HepG2 (cell line): ENCODE measurements around the gene GFER. TPM values are rescaled to one million over a fixed set of nuclear protein-coding genes. Genes with fewer than 3 reads are reported as not detected.

Experiments used
- ARID4A ChIP-seq: sonication (generic); formaldehyde crosslinking; IDR thresholded peaks from 2 replicates; pipeline ENCODE4 v1.5.0; 2020; ENCODE audit warnings: mild to moderate bottlenecking, missing genetic modification reagents, borderline replicate concordance
- ELF4 ChIP-seq: sonication (generic); formaldehyde crosslinking; IDR thresholded peaks from 2 replicates; pipeline ENCODE4 v1.5.0; 2020; ENCODE audit warnings: missing genetic modification reagents, mild to moderate bottlenecking, moderate library complexity, borderline replicate concordance
- HDAC2 ChIP-seq: sonication (generic); formaldehyde crosslinking; IDR thresholded peaks from 2 replicates; pipeline ENCODE4 v1.4.0; 2020; ENCODE audit warnings: missing genetic modification reagents
- NFIB ChIP-seq: sonication (generic); formaldehyde crosslinking; IDR thresholded peaks from 2 replicates; pipeline ENCODE4 v1.9.0; 2021; ENCODE audit warnings: missing genetic modification reagents, mild to moderate bottlenecking, borderline replicate concordance
- NFYC ChIP-seq: IDR thresholded peaks from 2 replicates; pipeline ENCODE4 v1.6.1; 2016; ENCODE audit warnings: missing genetic modification reagents, missing compliant biosample characterization
- POGZ ChIP-seq: sonication (generic); formaldehyde crosslinking; IDR thresholded peaks from 2 replicates; pipeline ENCODE4 v1.4.0; 2020; ENCODE audit warnings: mild to moderate bottlenecking, missing genetic modification reagents
- POLR2G ChIP-seq: fragments of 200-400 bp; formaldehyde crosslinking; IDR thresholded peaks from 2 replicates; pipeline ENCODE4 v1.6.1; 2018; ENCODE audit warnings: mild to moderate bottlenecking, low read depth, low read length, moderate library complexity
- PTBP1 ChIP-seq: fragments of 200-400 bp; formaldehyde crosslinking; IDR thresholded peaks from 2 replicates; pipeline ENCODE4 v1.6.1; 2018; ENCODE audit warnings: low read length, low read depth; ENCODE audit not compliant: poor library complexity, severe bottlenecking
- SRY ChIP-seq: sonication (generic); formaldehyde crosslinking; IDR thresholded peaks from 2 replicates; pipeline ENCODE4 v1.8.0; 2022; ENCODE audit warnings: mild to moderate bottlenecking, missing genetic modification reagents
- ZNF235 ChIP-seq: sonication (generic); formaldehyde crosslinking; IDR thresholded peaks from 2 replicates; pipeline ENCODE4 v1.8.1; 2023; ENCODE audit warnings: mild to moderate bottlenecking, missing genetic modification reagents, borderline replicate concordance
- ZNF337 ChIP-seq: sonication (generic); formaldehyde crosslinking; IDR thresholded peaks from 2 replicates; pipeline ENCODE4 v1.5.1; 2020; ENCODE audit warnings: missing genetic modification reagents, low read depth, mild to moderate bottlenecking, borderline replicate concordance
- ZNF614 ChIP-seq: IDR thresholded peaks from 2 replicates; pipeline ENCODE4 v1.6.1; 2018; ENCODE audit warnings: missing biosample characterization, missing genetic modification reagents, inconsistent platforms, borderline replicate concordance
- ZNF670 ChIP-seq: sonication (generic); formaldehyde crosslinking; IDR thresholded peaks from 2 replicates; pipeline ENCODE4 v1.8.0; 2022; ENCODE audit warnings: mild to moderate bottlenecking, missing genetic modification reagents, borderline replicate concordance
- ZNF678 ChIP-seq: sonication (generic); formaldehyde crosslinking; IDR thresholded peaks from 2 replicates; pipeline ENCODE4 v1.4.0; 2020; ENCODE audit warnings: mild to moderate bottlenecking, missing genetic modification reagents
- ZNF737 ChIP-seq: sonication (generic); formaldehyde crosslinking; IDR thresholded peaks from 2 replicates; pipeline ENCODE4 v1.5.0; 2020; ENCODE audit warnings: missing genetic modification reagents, mild to moderate bottlenecking, borderline replicate concordance
- ZNF747 ChIP-seq: sonication (generic); formaldehyde crosslinking; IDR thresholded peaks from 2 replicates; pipeline ENCODE4 v1.8.1; 2023; ENCODE audit warnings: missing genetic modification reagents, mild to moderate bottlenecking, borderline replicate concordance
- ZSCAN31 ChIP-seq: sonication (generic); formaldehyde crosslinking; IDR thresholded peaks from 2 replicates; pipeline ENCODE4 v1.5.0; 2020; ENCODE audit warnings: low read depth, mild to moderate bottlenecking, missing genetic modification reagents
- ZZZ3 ChIP-seq: sonication (generic); formaldehyde crosslinking; IDR thresholded peaks from 2 replicates; pipeline ENCODE4 v1.4.0; 2020; ENCODE audit warnings: missing genetic modification reagents, mild to moderate bottlenecking, borderline replicate concordance
- polyA plus RNA-seq, 8 experiments: library from polyadenylated mRNA; depleted of rRNA in 3 of 8; stranded (reverse) in 7 of 8; unstranded in 1 of 8; fragments of >200 nt; fragmentation: Illumina TruSeq in 4 of 8; extraction: Trizol in 4 of 8; gene quantifications; 2 replicates each; pipeline versions ENCODE4 v1.2.1 to v1.2.3, GENCODE V29; 2011 to 2016; ENCODE audit warnings: low read depth in 4 of 8, missing spikeins in 1 of 8, mixed read lengths in 1 of 8; ENCODE audit not compliant: insufficient read depth in 1 of 8
- total RNA-seq, 5 experiments: library from RNA; depleted of rRNA; stranded (reverse); fragments of >200 nt; fragmentation: Illumina TruSeq; extraction: Trizol; gene quantifications; 2 replicates each; pipeline ENCODE4 v1.2.3, GENCODE V29; 2016; ENCODE audit warnings: low read depth in 1 of 5
- TF ChIP-seq, protein P1 (sequence below): fragments of 450-650 bp; IDR thresholded peaks from 2 replicates; pipeline ENCODE4 v1.6.1; 2017; ENCODE audit warnings: mild to moderate bottlenecking
- TF ChIP-seq, protein P2 (sequence below): sonication (generic); formaldehyde crosslinking; IDR thresholded peaks from 2 replicates; pipeline ENCODE4 v1.4.0; 2020; ENCODE audit warnings: mild to moderate bottlenecking, missing genetic modification reagents
- TF ChIP-seq, protein P3 (sequence below): sonication (generic); formaldehyde crosslinking; IDR thresholded peaks from 2 replicates; pipeline ENCODE4 v1.5.0; 2020; ENCODE audit warnings: missing genetic modification reagents

Gene GFER
- total and polyA plus RNA-seq, 2 of the 13 experiments (the other 11 are each of a cell fraction or from before 2014, with no cell fraction given), result 28.6 to 71.7 TPM

DNA sequence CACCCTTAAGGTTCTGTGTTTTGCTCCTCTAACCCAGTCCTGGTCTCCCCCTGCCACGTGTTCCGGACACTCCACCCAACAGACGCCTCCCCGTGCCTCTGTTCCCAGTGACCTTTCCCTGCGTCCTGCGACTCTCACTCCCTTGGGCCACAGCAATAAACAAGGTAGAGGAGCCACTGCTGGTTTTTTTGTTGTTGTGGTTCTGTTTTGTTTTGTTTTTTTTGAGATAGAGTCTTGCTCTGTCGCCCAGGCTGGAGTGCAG, 31.9 kb downstream of the GFER start (continued):
- peak; percentile 1; the same call in 1 of the 2 replicates for TF ChIP-seq ARID4A (CRISPR knock-in tag)
- peak; percentile 47; the same call in 1 of the 2 replicates for TF ChIP-seq ELF4 (CRISPR knock-in tag)
- TF ChIP-seq PTBP1, result no peak
- TF ChIP-seq ZNF670 (CRISPR knock-in tag), result 0 out of 2 replicates have a peak, but pooled peaks have one; percentile 69
- TF ChIP-seq POLR2G, result no peak
- TF ChIP-seq ZNF235 (CRISPR knock-in tag), result no peak
- 0 out of 2 replicates have a peak, but pooled peaks have one; percentile 7 for TF ChIP-seq POGZ (CRISPR knock-in tag)
- no peak for TF ChIP-seq HDAC2 (CRISPR knock-in tag)
- TF ChIP-seq ZNF678 (CRISPR knock-in tag), result no peak
- 0 out of 2 replicates have a peak, but pooled peaks have one; percentile 31 for TF ChIP-seq ZNF747 (CRISPR knock-in tag)
- TF ChIP-seq NFYC (CRISPR knock-in tag), result no peak
- TF ChIP-seq SRY (CRISPR knock-in tag), result no peak
- TF ChIP-seq, protein P1, sequence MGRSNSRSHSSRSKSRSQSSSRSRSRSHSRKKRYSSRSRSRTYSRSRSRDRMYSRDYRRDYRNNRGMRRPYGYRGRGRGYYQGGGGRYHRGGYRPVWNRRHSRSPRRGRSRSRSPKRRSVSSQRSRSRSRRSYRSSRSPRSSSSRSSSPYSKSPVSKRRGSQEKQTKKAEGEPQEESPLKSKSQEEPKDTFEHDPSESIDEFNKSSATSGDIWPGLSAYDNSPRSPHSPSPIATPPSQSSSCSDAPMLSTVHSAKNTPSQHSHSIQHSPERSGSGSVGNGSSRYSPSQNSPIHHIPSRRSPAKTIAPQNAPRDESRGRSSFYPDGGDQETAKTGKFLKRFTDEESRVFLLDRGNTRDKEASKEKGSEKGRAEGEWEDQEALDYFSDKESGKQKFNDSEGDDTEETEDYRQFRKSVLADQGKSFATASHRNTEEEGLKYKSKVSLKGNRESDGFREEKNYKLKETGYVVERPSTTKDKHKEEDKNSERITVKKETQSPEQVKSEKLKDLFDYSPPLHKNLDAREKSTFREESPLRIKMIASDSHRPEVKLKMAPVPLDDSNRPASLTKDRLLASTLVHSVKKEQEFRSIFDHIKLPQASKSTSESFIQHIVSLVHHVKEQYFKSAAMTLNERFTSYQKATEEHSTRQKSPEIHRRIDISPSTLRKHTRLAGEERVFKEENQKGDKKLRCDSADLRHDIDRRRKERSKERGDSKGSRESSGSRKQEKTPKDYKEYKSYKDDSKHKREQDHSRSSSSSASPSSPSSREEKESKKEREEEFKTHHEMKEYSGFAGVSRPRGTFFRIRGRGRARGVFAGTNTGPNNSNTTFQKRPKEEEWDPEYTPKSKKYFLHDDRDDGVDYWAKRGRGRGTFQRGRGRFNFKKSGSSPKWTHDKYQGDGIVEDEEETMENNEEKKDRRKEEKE, result no peak
- TF ChIP-seq ZSCAN31 (CRISPR knock-in tag), result 0 out of 2 replicates have a peak, but pooled peaks have one; percentile 19
- TF ChIP-seq, protein P2, sequence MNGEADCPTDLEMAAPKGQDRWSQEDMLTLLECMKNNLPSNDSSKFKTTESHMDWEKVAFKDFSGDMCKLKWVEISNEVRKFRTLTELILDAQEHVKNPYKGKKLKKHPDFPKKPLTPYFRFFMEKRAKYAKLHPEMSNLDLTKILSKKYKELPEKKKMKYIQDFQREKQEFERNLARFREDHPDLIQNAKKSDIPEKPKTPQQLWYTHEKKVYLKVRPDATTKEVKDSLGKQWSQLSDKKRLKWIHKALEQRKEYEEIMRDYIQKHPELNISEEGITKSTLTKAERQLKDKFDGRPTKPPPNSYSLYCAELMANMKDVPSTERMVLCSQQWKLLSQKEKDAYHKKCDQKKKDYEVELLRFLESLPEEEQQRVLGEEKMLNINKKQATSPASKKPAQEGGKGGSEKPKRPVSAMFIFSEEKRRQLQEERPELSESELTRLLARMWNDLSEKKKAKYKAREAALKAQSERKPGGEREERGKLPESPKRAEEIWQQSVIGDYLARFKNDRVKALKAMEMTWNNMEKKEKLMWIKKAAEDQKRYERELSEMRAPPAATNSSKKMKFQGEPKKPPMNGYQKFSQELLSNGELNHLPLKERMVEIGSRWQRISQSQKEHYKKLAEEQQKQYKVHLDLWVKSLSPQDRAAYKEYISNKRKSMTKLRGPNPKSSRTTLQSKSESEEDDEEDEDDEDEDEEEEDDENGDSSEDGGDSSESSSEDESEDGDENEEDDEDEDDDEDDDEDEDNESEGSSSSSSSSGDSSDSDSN (CRISPR knock-in tag), result no peak
- no peak for TF ChIP-seq ZNF337 (CRISPR knock-in tag)
- TF ChIP-seq NFIB, result no peak
- no peak for TF ChIP-seq ZZZ3 (CRISPR knock-in tag)
- TF ChIP-seq, protein P3, sequence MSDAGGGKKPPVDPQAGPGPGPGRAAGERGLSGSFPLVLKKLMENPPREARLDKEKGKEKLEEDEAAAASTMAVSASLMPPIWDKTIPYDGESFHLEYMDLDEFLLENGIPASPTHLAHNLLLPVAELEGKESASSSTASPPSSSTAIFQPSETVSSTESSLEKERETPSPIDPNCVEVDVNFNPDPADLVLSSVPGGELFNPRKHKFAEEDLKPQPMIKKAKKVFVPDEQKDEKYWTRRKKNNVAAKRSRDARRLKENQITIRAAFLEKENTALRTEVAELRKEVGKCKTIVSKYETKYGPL (CRISPR knock-in tag), result no peak
- TF ChIP-seq ZNF614 (CRISPR knock-in tag), result no peak
- TF ChIP-seq ZNF737 (CRISPR knock-in tag), result 0 out of 2 replicates have a peak, but pooled peaks have one; percentile 6
